Stomach (tissue), 8 donors: ENCODE results near the gene CENPH. TPM values are rescaled to one million over a fixed set of nuclear protein-coding genes. Genes with fewer than 3 reads are reported as not detected.

Experiments
- polyA plus RNA-seq, 3 donors: library from polyadenylated mRNA; stranded (reverse); fragments of 200-250 nt; gene quantifications; one replicate each; pipeline ENCODE4 v1.2.3, GENCODE V29; 2013
- small RNA-seq, 4 donors: library from RNA; depleted of rRNA; stranded (forward); fragments of <200 nt; gene quantifications; one replicate each; pipeline ENCODE3, GENCODE V24; 2016
- total RNA-seq, 5 donors: library from RNA; depleted of rRNA; stranded (reverse); fragments of >200 nt; gene quantifications; one replicate each; pipeline versions ENCODE4 v1.1.0 to v1.2.3, GENCODE V29; 2014 to 2016
- donor health status: healthy with polysubstance abuse.
- donor health status: Bipolar disorder and iron deficiency.
- donor health status: healthy.

Gene CENPH
- total and polyA plus RNA-seq, 8 donors = 0.45 to 15.6 (median 3.6) TPM

Small RNA genes within 50 kb of the gene (small RNA-seq; reads per million reads assigned to genes)
- 0 reads per million in 4 donors for gene SNORA50D

Other genes with a start within 250 kb of the CENPH start
- gene SLC30A5, start 95.6 kb upstream of the CENPH start, total RNA-seq = 10 to 100 TPM in 4 of 5 donors, 1 to 10 TPM in 1; 9.3 to 67.6 (median 64.7) TPM
- 10 to 100 TPM; 11.3 to 25.7 (median 15.7) TPM for gene SLC30A5, start 95.6 kb upstream of the CENPH start, polyA plus RNA-seq
- 10 to 100 TPM in 2 of 5 donors, 1 to 10 TPM in 2, not detected in 1; 6.2 to 31.3 (median 15.1) TPM for gene CCNB1, start 22.4 kb upstream of the CENPH start, total RNA-seq
- 10 to 100 TPM in 2 of 3 donors, 1 to 10 TPM in 1; 7.2 to 34.4 (median 14.4) TPM for gene CCNB1, start 22.4 kb upstream of the CENPH start, polyA plus RNA-seq
- gene CDK7, start 45.3 kb downstream of the CENPH start, total RNA-seq = 10 to 100 TPM in 2 of 5 donors, 1 to 10 TPM in 1, not detected in 2; 5.8 to 51.4 (median 14.1) TPM
- gene CDK7, start 45.3 kb downstream of the CENPH start, polyA plus RNA-seq = 10 to 100 TPM; 18.2 to 30.0 (median 29.8) TPM
- gene CCDC125, start 143.2 kb downstream of the CENPH start, total RNA-seq = 10 to 100 TPM in 3 of 5 donors, 1 to 10 TPM in 2; 7.6 to 26.3 (median 17.4) TPM
- 10 to 100 TPM in 1 of 3 donors, 1 to 10 TPM in 2; 4.4 to 11.9 (median 5.0) TPM for gene CCDC125, start 143.2 kb downstream of the CENPH start, polyA plus RNA-seq
- gene AK6, start 179.9 kb downstream of the CENPH start, total RNA-seq = 10 to 100 TPM in 3 of 5 donors, not detected in 2; 17.5 to 42.0 (median 32.7) TPM
- 10 to 100 TPM; 40.8 to 45.4 (median 44.2) TPM for gene AK6, start 179.9 kb downstream of the CENPH start, polyA plus RNA-seq
- 10 to 100 TPM in 2 of 5 donors, 1 to 10 TPM in 3; 1.2 to 54.2 (median 8.5) TPM for gene TAF9, start 179.9 kb downstream of the CENPH start, total RNA-seq
- gene TAF9, start 179.9 kb downstream of the CENPH start, polyA plus RNA-seq = 10 to 100 TPM; 52.5 to 77.9 (median 64.4) TPM
- 10 to 100 TPM; 11.1 to 42.5 (median 30.3) TPM for gene RAD17, start 180.2 kb downstream of the CENPH start, total RNA-seq
- 10 to 100 TPM in 2 of 3 donors, 1 to 10 TPM in 1; 9.4 to 13.1 (median 11.5) TPM for gene RAD17, start 180.2 kb downstream of the CENPH start, polyA plus RNA-seq
- 10 to 100 TPM in 4 of 5 donors, 1 to 10 TPM in 1; 5.3 to 37.1 (median 20.6) TPM for gene MARVELD2, start 225.5 kb downstream of the CENPH start, total RNA-seq
- 1 to 10 TPM; 3.7 to 4.0 (median 3.8) TPM for gene MARVELD2, start 225.5 kb downstream of the CENPH start, polyA plus RNA-seq